Measurements from ENCODE around the gene IL21R. TPM values are rescaled to one million over a fixed set of nuclear protein-coding genes. Genes with fewer than 3 reads are reported as not detected.

IL21R gene
- total RNA-seq, 1 donor from 2014 or later: 0.98 TPM

GRCh38 chr16:27500801-27501200 lies 98.8 kb downstream of the IL21R start:
- Histone ChIP-seq H3K4me1 (no peaks in the 10 kb centered on the region), H3K4me3 (no peak overlapping the region), H3K9me3 (no peaks in the 10 kb centered on the region), H3K27ac (no peak overlapping the region), H3K27me3 (no peaks in the 10 kb centered on the region), H3K36me3 (peaks cover 0 to 95% of the 10 kb centered on the region in 2 donors)
- no peak for DNase-seq (ENCODE audit: extremely low spot score in 2 of 2)
- TF ChIP-seq CTCF (IDR thresholded peaks at IDR 0.05) (no peak), POLR2A (IDR thresholded peaks at IDR 0.05) (no peak), POLR2AphosphoS5 (IDR thresholded peaks at IDR 0.05; ENCODE audit: insufficient read depth in 1 of 2, low read depth in 1 of 2) (no peak)
- intact Hi-C loops (cut with DNase I): no loop called here

Other genes starting within 250 kb of the IL21R start
- 1.5 TPM for gene KDM8, start 198.6 kb upstream of the IL21R start, total RNA-seq
- gene NSMCE1, start 133.4 kb upstream of the IL21R start, total RNA-seq: 24.6 TPM
- gene IL4R, start 88.2 kb upstream of the IL21R start, total RNA-seq: 64.1 TPM
- gene GTF3C1, start 147.7 kb downstream of the IL21R start, total RNA-seq: 133 TPM
- 27.0 TPM for gene KATNIP, start 148.0 kb downstream of the IL21R start, total RNA-seq

Data from vagina (tissue), 2 donors.